NCI-H2171 (cell line): ENCODE measurements around the gene NKX1-1.

Source experiments
- DNase-seq: peaks from one replicate; lab custom pipeline; 2025; lab: John Stamatoyannopoulos, UW

NKX1-1 gene

DNA sequence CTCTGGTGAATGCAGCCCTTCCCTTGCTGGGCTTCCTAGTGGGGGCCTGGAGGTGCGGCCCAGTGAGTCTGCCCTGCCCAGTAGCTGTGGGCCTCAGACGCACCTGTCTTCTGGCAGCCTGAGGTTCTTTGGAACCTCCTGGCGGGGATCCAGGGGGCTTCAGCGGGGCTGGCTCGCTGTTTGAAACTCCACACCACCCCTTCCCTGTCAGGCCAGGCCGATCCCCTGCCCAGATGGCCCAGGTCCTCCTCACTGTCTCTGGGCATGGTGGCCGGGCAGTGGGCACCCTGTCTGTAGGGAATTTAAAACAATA, 10.7 kb upstream of the NKX1-1 start:
- no peak for DNase-seq

DNA sequence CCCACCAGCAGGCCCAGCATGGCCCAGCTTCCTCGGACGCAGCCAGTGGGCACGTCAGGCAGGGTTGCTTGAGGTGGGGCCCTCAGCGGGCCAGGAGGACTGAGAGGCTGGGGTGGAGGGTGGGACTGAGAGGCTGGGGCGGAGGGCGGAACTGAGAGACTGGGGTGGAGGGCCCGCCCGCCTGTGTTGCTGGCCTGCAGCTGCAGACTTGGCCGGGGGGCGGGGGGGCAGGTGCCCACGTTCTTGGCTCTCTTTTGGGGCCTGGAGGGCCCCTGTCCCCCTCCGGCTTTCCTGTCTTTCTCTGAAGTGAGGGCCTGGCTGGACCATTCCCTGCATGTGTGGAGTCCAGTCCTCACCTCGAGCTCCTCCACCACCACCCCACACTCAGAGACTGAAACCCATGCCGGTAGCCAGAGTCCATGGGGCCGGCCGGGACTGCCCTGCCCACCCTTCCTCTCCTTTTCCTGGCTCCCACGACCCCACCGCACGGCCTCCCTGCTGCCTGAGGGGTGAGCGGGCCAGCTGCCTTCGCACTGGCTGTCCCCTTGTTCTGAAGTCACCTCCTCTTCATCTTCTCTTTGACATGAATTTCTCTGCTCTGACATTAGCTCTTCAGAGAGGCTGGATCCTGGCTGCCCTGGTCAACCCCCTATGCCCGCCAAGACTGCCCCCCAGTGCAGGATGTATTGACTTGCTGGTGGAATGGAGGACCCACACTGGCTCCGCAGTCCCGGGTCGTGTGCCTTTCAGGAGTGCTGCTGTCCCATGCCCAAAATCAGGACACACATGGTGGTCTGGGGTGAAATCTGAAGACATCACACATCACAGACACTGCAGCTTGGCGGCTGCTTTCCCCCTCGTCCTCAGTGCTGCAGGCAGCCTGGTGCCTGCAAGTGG, 10.1 kb upstream of the NKX1-1 start:
- DNase-seq, result no peak

DNA sequence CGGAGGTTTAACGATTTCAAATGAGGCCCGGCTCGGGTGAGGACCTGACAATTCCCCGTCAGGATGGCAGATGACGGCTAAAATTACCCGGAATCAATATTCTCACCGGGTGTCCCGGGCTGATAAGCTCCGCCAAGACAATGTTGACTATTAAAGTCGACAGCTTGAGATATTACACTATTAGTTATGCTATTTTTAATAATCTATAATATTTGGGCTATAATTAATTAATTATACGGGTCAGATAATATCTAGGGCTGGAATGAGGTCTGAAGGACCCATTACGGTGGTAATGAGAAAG, 9.4 kb upstream of the NKX1-1 start:
- no peak for DNase-seq

DNA sequence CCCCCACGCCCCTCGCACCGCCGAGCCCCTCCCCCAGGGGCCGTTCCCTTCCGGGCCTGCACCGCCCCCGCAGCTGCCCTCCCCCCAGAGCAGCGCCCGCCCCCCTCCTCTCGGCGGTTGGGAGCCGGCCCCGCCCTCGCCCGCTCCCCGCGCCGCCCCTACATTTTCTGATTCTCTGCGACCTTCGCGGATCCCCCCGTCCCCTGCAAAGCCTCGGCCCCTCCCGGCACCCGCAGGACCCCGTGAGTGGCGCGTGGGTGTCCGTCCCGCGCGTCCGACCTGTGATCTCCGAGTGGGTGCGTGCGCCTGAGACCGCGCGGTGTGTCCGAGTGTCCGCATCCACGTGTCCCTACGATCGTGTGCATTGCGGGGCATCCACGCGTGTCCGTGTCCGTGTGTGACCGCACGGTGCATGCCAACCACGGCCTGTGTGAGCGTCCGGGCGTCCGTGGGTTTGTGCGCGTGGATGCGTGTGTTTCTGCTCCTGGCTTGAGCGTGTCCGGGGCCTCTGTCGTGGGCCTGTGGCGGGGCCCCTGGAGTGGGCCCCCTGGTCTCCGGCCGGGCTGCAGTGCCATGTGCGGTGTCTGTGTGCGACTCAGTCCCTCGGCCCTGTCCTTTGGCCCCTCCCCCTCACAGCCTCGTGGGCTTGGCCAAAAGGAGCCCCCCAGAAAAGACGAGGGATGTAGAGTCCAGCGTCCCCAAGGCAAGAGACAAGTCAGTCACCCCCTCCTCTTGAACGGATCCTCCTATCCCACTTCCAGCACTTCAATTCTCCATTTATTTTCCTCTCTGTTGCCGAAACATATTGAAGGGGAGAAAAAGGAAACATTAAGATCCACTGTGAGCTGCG, 8.8 kb upstream of the NKX1-1 start:
- DNase-seq, result no peak

DNA sequence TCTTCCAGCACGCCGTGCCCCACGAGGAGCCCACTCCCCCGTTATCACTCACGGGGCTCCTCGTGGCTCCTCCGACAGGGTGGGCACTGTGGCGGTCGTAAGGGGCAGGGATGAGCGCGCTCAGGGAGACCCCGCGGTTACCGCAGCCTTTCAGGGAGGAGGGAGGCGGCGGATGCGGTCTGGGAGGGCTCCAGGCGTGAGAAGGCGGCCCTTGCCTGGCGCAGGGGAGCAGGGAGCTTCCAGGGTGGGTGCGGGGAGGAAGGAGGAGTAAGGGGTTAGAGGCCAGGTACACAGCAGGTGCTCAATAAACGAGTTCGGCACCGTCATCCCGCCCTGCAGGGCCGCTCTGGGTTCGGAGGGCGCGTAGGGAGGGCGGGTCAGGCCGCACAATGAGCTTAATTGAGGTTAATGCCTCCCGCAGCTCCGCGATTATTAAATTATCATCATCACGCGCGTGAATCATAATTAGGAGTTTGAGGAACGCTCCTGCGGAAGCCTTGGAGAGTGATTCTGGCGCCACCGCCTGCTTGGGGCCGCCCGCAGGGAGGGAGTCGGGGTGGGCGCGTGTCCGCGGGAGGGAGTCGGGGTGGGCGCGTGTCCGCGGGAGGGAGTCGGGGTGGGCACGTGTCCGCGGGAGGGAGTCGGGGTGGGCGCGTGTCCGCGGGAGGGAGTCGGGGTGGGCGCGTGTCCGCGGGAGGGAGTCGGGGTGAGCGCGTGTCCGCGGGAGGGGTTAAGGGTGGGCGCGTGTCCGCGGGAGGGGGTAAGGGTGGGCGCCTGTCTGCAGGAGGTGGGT, 7.6 kb upstream of the NKX1-1 start:
- no peak for DNase-seq

DNA sequence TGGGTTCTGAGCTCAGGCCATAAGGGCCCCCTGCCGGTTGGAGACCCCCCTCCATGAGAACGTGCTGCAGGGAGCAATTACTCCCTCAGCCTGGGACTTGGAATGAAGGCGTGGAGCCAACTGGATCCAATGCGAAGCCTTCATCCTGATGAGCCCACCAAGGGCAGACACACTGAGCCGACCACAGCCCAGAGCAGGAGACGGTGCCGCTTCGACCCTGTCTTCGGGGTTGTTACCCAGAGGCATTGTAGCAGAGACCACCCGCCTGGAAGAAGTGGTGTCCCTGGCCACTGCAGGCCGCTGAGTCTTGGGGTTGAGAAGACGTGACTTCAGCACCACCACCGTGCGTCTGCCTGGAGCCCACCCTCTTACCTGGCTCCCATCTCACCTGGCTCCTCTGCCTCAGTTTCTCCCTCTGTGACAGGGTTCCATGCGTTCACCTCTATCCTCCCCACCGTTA, 7.0 kb upstream of the NKX1-1 start:
- DNase-seq, result no peak

DNA sequence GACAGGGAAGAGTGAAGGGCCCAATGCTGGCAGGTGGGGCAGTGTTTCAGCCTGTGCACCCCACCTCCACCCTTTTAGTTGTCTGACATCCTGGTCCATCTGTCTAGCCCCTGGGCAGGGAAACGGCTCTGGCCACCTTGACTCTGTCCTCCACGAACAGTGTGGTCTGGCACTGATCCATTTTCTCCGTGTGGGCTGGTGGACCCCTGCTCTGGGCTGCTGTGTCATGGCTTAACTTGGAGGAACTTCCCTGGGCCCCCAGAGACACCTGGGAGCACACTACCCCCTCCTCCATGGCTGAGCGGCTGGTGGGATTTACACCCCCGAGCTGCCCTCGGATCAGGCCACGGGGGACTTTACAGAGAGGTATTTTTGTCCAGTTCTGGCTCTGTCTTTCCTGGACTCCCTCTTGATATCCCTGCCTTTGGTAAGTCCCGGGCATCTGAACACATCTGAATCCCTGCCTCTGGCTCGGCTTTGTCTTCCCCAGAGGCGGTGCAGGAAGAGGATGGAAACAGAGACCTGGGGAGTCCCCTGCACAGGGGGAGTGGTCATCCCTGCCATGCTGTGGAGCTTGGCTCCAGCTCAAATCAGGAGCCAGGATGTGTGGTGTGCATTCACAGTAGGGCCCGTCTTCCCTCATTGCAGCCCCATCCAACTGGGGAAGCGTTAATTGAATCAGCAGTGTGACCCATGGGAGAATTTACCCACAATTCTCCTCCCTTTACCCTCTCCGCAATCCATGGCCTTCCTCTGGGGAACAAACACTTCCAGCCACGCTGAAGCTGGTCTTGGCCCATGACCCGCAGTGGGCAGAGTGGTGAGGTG, 6.3 kb upstream of the NKX1-1 start:
- DNase-seq, result no peak

DNA sequence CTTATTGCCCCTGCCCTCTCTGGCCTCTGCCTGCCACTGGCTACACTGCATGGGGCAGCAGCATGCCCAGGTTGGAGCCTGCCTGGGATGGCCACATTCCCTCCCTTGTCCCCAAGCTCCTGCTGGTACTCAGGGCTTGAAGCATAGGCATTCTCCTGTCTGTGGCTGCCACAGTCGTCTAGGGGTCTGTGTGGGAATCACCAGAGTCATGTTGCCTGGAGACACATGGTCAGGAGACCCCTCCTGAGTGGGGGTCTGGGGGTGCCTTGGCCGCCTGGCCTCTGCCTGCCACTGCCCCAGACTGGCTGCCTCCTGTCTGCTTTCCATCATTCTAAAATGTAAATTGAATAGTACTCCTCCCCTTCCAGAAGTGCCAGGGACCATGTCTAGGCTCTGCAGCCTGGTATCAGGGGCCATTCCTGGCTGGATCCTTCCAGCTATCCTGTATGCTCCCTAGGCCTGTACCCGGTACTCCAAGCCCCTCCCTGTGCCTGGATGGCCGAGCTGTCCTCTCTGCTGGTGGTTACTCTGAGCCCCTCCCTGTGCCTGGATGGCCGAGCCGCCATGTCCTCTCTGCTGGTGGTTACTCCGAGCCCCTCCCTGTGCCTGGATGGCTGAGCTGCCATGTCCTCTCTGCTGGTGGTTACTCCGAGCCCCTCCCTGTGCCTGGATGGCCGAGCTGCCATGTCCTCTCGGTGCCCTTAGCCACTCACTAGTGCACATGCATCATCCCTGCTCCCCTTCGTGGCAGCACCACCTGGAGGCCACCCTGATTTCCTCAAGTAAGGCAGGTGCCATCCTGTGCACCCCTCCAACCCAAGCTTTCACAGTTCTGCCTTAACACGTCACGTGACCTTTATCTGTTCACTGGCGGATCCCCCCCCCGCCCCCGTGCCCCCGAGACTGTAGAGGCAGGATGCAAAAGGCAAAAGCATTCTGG, 5.5 kb upstream of the NKX1-1 start:
- no peak for DNase-seq

DNA sequence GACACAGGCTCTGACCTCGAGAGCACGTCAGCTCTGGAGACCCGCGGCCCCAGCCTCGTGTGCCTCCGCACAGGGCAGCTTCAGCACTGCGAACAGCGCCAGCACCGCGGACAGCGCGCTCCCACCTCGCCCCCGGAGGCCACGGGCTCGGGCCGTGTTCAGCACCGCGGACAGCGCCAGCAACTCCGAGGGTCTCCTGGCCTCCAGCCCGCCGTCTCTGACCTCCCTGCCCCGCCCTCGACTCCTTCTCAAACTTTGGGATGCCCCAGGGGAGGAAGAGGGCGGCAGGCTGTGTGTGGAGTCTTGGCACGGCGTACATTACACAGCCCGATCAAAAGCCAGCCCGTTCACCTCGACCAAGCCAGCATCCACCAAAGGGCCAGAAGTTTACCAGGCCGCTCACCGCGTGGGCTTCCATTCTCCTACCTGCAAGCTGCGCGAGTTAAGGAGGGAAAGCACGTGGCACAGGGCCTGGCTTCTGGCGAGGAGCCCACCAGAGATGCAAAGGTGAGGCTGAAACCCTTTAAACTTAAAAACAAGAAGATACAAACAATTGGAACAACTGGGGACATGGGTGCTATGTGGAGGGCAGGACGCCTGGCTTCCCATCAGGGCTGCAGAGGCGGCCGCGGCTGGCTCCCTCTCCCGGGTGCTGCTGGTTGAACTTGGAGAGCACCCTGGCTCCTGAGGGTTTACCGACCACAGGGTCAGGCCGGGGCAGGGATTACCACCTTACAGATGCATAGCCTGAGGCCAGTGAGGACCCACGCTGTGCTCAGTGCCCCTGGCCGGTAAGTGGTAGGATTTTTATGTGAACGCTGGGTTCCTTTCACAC, 4.5 kb upstream of the NKX1-1 start:
- DNase-seq, result no peak

DNA sequence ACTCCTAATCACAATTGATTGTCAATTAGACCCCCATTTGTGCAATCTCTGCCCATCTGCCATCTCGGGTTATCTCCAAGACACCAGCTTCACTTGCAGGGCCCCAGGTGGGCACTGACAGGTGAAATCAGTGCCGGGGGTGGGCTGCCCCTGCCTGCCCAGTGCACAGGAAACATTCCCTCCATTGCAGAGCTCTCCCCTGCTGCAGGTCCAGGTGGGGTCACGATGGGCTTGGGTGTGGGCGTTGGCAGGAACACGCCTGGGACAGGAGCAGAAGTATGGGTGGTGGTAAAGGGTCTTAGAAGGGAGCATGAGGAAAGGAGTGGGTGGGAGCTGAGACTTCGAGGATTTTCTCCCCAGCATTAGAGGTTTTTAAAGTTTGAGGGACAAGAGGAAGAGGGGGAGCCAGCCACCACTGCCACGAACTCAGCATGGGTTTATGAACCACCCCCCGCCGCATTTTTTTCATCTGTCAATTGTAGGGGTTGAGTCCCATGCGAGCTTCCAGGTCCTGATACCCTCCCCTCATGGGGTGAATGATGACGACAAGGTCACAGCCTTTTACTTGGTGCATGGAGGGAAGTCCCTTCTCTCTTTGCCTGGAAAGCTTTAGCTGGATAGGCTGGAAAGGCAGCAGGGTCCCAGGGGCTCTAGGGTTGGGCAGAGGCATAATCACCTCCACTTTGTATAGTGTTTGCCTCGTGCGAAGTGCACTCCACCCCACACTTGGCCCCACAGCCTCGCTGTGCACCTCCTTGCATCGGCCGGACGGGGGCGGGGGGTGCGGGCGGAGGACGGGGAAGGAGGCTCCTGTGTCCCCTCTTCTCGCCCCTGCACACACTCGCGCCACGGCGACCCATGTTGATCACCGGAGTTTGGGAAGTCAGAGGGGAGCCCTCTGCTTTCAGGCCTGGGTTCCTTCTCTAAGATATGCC, 3.5 kb upstream of the NKX1-1 start:
- no peak for DNase-seq

DNA sequence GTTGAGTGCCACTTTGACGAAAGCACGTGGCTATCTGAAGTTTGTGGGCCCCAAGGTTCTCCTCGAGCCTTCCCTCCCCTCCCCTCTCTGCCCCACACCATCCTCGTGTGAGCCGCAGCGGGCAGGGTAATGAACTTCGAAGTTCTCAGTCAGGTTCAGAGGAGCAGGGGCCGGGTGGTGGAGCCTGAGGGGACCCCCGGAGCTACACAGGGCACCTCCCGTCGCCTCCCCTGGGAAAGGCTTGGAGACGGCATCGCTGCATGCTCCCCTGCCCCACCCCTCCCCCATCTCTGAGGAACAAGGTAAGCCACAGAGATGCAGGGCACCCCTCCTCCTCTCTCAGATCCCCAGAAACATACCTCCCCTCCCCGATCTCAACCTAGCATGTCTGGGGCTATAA, 2.8 kb upstream of the NKX1-1 start:
- no peak for DNase-seq

DNA sequence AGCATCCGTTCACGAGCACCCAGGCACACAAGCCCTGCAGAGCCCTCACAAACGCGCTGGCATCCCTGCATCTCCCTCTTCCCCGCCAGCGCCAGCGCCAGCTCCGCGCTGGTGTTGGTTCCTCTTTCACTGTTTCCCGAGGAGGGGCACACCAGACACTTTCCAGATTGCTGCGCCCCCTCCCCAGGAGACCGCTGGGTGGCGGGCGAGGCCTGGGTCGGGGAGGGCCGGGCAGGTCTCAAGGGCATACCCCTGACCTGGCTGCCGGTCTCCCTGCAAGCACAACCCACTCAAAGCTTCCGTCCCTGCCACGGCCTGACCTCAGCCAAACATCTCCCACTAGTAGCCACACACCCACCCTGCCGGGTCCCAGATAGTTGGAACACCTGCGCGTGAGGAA, 2.2 kb upstream of the NKX1-1 start:
- DNase-seq, result no peak

DNA sequence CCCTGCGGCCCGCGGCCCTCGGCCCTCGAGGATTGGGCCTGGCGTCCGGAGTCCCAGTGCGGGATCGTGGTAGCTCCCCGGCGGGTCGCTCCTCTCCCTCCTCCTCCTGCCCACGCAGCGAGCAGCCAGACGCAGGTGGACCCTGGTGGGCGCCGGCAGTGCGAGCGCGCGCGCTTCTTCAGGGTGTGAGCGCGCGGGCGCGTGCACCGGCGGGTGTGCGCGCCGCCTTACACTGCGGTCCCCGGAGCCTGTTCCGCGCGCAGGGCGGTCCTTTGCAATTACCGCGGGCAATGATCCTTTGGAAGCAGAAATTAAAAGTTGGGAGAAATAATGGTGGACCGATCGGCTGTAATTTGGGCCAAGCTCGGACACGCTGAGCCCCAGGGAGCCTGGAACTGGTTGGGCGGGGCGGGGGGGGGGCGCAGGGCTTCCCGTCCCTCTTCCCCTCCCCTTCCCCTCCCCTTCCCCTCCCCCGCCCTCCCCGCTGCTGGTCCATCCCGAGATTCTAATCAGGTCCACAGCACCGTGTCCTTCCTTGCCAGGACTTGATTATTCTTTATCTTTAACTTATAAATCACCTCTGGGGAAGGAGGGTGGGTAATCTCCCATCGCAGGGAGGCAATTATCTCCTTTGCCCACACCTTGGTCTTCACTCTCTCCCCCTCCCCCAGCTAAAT, 1.6 kb upstream of the NKX1-1 start:
- no peak for DNase-seq

DNA sequence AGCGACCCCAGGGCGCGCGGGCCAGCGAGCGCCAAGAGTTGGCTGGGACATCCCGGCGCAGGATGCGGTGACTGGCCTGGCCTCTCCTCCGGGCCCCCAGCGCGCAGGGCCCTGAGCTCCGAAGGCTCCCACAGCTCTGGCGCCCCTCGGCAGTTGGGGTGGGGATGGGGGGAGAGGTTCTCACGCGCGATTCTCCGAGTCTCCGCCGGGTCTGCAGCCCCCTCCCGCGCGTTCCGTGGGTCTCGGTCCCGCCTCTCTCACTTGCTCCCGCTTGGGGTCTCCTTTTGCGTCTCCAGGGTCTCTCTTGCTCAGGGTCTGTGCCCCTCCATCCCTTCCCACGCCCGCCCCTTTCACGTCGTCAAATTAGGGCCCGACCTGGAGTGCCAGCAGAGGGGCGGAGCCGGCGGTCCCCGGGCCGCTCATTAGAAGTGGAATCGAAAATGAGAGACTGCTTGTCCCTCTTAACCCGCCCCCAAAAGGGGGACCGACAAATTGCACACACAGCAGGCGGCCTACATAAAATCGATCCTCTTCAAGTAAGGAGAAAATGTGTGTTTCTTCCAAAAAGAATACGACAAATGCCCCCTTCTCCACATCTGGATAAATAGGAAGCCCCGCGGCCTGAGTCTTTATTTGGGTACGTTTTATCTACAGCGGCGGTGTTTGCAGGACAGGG, 877 bp upstream of the NKX1-1 start:
- no peak for DNase-seq

DNA sequence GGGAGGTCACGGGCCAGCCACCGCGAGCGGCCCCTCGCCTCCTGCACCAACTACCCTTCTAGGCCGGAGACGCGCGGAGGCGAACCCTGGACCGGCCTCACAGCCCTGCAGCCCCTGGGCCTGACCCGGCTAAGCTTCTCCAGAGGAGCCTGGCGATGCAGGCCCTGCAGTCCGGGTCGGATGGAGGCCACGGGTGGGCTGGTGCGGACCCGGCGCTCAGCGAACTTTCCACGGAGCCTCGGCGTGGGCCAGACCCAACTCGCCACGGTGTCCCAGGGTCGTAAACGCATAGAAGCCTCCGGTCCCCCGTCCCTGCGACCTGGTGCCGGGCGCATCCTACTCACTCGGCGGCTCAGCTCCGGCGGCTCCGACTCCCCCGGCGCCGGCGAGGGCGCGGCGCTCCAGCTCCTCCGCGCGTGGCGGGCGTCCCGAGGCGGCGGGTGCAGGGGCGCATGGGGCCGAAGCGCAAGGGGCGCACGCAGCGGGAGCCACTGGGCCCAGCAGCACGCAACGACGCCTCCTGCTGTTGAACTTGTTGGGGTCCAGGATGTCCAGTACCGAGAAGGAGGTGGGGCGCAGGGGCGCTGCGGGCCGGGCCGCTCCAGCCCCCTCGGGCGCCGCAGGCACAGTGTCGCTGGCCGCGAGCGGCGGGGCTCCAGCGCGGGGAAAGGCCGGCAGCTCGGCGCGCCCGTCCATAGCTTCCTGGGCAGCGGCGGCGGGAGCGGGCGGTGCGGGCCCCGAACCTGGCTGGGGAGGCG, 427 bp downstream of the NKX1-1 start:
- no peak for DNase-seq

DNA sequence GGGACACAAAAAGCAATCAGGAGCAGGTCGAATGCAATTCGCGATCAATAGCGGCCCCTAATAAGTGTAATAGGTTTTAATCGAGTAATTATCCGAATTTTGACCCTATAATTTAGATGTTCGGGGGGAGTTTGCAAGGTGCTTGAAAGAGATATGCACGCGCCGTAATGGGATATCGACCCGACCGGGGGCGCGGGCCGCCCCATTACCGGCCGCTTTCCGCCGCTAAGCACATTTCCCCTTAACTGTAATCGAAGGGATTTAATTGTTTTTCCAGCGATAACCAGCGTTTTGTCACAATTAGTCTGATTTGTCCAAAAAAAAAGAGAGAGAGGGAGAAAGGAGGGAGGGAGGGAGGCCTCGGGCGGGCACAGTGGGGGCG, 997 bp downstream of the NKX1-1 start:
- no peak for DNase-seq
